ENCODE measurements around the gene ADNP. TPM values are rescaled to one million over a fixed set of nuclear protein-coding genes. Genes with fewer than 3 reads are reported as not detected.

The ADNP gene
- total RNA-seq, 1 experiment from 2014 or later = 143 TPM

DNA sequence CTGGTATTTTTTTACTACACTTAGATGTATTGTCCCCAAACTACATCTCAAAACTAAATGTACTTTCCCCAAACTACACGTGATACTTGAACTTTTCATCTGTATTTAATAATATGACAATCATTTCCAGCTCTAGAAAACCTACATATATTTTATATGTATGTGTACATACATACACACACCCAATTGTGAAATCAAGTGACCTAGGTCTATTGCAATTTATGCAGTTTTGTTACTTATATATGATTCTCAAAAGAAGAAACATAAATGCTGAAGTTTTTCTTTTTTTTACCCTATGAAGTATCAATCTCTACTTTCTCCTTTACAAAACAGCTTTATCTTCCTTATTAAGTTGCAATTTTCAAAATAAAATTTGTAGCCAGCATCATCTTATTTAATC, 4.7 kb downstream of the ADNP start:
- Histone ChIP-seq H4K20me1 (ENCODE audit: control insufficient read depth, insufficient read depth, insufficient read length) (no peaks in the 10 kb centered on the region), H2BK5ac (ENCODE audit: insufficient read length, low read length) (no peak overlapping the region), H2BK12ac (ENCODE audit: insufficient read length, low read depth, low read length) (no peak overlapping the region), H3K4ac (ENCODE audit: low read depth, low read length) (no peak overlapping the region), H3K27me3 (ENCODE audit: insufficient read depth, low read length) (no peaks in the 10 kb centered on the region), H3K23me2 (ENCODE audit: insufficient read length, low read depth, low read length, poor library complexity, severe bottlenecking) (peaks cover 14% of the 10 kb centered on the region), H2BK20ac (ENCODE audit: low read depth, low read length, poor library complexity, severe bottlenecking) (no peak overlapping the region), H3K4me1 (ENCODE audit: insufficient read depth, low read length) (peaks cover 6% of the 10 kb centered on the region), H2AFZ (ENCODE audit: low read length) (no peak overlapping the region), H4K91ac (ENCODE audit: insufficient read length, low read depth, low read length) (no peak overlapping the region), H3K9me3 (ENCODE audit: control insufficient read depth, low read depth, low read length) (no peaks in the 10 kb centered on the region), H3K79me2 (ENCODE audit: insufficient read depth, low read length) (peaks cover 74% of the 10 kb centered on the region), H3K14ac (ENCODE audit: insufficient read depth, low read length) (no peak overlapping the region), H3K18ac (ENCODE audit: insufficient read length, low read depth, low read length) (no peak overlapping the region), H3K56ac (ENCODE audit: insufficient read length, low read depth, low read length) (no peak overlapping the region), H4K8ac (replicated peaks; ENCODE audit: insufficient read length, low read depth, low read length) (no peak overlapping the region), H3T11ph (ENCODE audit: low read length) (no peak overlapping the region), H2BK15ac (ENCODE audit: low read depth, low read length) (no peak overlapping the region), H3K23ac (ENCODE audit: insufficient read length, low read depth, low read length) (no peak overlapping the region), H3K79me1 (ENCODE audit: insufficient read depth, low read depth, low read length, poor library complexity, severe bottlenecking) (no peaks in the 10 kb centered on the region), H2BK120ac (ENCODE audit: low read depth, low read length, poor library complexity, severe bottlenecking) (no peak overlapping the region), H4K5ac (ENCODE audit: insufficient read length, low read depth, low read length) (no peak overlapping the region), H3K4me2 (ENCODE audit: insufficient read depth, insufficient read length, low read length) (no peak overlapping the region), H2AK5ac (ENCODE audit: insufficient read length, low read length) (no peak overlapping the region), H3K27ac (ENCODE audit: insufficient read length, low read depth, low read length) (no peak overlapping the region), H3K9ac (ENCODE audit: extremely low read depth, insufficient read length, low read length) (no peak overlapping the region)
- no peak overlapping the region; a peak in 1 of 7 replicates for H3K27ac Mint-ChIP-seq
- no peaks in the 10 kb centered on the region for H3K27me3 Mint-ChIP-seq (ENCODE audit: low read depth)
- TF ChIP-seq, protein P1, sequence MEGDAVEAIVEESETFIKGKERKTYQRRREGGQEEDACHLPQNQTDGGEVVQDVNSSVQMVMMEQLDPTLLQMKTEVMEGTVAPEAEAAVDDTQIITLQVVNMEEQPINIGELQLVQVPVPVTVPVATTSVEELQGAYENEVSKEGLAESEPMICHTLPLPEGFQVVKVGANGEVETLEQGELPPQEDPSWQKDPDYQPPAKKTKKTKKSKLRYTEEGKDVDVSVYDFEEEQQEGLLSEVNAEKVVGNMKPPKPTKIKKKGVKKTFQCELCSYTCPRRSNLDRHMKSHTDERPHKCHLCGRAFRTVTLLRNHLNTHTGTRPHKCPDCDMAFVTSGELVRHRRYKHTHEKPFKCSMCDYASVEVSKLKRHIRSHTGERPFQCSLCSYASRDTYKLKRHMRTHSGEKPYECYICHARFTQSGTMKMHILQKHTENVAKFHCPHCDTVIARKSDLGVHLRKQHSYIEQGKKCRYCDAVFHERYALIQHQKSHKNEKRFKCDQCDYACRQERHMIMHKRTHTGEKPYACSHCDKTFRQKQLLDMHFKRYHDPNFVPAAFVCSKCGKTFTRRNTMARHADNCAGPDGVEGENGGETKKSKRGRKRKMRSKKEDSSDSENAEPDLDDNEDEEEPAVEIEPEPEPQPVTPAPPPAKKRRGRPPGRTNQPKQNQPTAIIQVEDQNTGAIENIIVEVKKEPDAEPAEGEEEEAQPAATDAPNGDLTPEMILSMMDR (conservative IDR thresholded peaks at IDR 0.05) = no peak
- no CpG with 5 or more reads among the region's 1 CpG for WGBS (ENCODE audit: extremely low coverage, insufficient read length, low lambda C conversion rate)
- DNase-seq = no peak
- no peak overlapping the region for H3K4me3 Mint-ChIP-seq
- H3K9me3 Mint-ChIP-seq = peaks cover 0 to 7% of the 10 kb centered on the region in 2 experiments; a peak in 2 of 5 replicates
- H3K4me1 Mint-ChIP-seq = peaks cover 59 to 60% of the 10 kb centered on the region in 2 experiments
- peaks cover 35 to 73% (median 70%) of the 10 kb centered on the region in 3 experiments for H3K36me3 Mint-ChIP-seq (ENCODE audit: insufficient read depth in 1 of 3, low read depth in 3 of 3)
